ENCODE measurements around the gene TRIM26. TPM values are rescaled to one million over a fixed set of nuclear protein-coding genes. Genes with fewer than 3 reads are reported as not detected.
A peak's percentile ranks its signal among the peaks of the same experiment; 100 is the strongest.

The TRIM26 gene
- total RNA-seq, 6 experiments from 2014 or later: 28.8 to 47.5 (median 38.9) TPM

DNA sequence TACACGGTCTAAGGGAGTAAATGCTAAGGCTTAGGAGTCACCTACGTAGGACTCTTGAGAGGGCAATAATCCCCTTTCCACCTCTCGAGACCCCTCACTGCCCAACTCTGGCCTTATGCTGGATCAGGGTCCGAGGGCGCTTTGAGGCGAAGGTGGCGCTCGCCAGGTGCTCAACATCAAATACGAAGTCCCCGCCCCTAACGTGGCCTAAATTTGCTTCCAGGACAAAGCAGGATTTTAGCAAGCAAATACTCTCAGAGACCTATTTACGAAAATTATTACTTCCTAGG, 406 bp upstream of the TRIM26 start:
- H3K4me3 ChIP-seq: peak overlapping the region; percentile 76 to 99 (median 95)
- peak overlapping the region; percentile 92 to 99 (median 98) for H3K27ac ChIP-seq
- DNase-seq (no peak), ATAC-seq (no peak)
- no peaks in the 10 kb centered on the region for H3K9me3 ChIP-seq
- H3K36me3 ChIP-seq: no peaks in the 10 kb centered on the region
- intact Hi-C loops (cut with DNase I): no loop called here
- H3K4me1 ChIP-seq: peaks cover 0 to 33% (median 13%) of the 10 kb centered on the region in 4 donors
- WGBS (ENCODE audit: insufficient coverage, low coverage, low lambda C conversion rate, missing lambda C conversion rate): 0% methylated on average over 8 of the region's 12 CpGs
- no peaks in the 10 kb centered on the region for H3K27me3 ChIP-seq
- TF ChIP-seq, protein P1, sequence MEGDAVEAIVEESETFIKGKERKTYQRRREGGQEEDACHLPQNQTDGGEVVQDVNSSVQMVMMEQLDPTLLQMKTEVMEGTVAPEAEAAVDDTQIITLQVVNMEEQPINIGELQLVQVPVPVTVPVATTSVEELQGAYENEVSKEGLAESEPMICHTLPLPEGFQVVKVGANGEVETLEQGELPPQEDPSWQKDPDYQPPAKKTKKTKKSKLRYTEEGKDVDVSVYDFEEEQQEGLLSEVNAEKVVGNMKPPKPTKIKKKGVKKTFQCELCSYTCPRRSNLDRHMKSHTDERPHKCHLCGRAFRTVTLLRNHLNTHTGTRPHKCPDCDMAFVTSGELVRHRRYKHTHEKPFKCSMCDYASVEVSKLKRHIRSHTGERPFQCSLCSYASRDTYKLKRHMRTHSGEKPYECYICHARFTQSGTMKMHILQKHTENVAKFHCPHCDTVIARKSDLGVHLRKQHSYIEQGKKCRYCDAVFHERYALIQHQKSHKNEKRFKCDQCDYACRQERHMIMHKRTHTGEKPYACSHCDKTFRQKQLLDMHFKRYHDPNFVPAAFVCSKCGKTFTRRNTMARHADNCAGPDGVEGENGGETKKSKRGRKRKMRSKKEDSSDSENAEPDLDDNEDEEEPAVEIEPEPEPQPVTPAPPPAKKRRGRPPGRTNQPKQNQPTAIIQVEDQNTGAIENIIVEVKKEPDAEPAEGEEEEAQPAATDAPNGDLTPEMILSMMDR (IDR thresholded peaks at IDR 0.05): no peak
- no peak for TF ChIP-seq POLR2A (IDR thresholded peaks at IDR 0.05)

DNA sequence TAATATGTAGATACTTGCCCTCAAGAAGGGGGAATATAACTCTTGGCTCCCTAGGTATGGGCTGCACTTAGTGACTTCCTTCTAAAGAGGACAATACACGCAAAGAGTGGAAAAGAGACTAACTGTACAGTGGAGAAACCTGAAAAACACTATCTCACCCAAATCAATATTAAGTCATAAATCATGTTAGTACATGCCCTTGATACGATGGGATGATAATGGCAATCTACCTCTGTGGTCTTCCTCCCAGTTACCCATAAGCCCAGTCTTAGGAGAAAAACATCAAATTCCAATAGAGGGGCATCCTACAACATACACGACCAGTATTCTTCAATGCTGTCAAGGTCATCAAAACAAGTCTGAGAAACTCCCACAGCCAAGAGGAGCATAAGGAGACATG, 1.3 kb downstream of the TRIM26 start:
- H3K27ac ChIP-seq: peak overlapping the region in 2 of 3 donors; percentile 98 to 99

GRCh38 chr6:30211306-30211705, 1.9 kb downstream of the TRIM26 start:
- Histone ChIP-seq H3K36me3 (no peaks in the 10 kb centered on the region), H3K4me3 (peak overlapping the region in 2 of 3 donors; percentile 76 to 95), H3K27me3 (no peaks in the 10 kb centered on the region), H3K9me3 (no peaks in the 10 kb centered on the region), H3K27ac (peak overlapping the region in 2 of 3 donors; percentile 98 to 99), H3K4me1 (peaks cover 0 to 52% (median 21%) of the 10 kb centered on the region in 4 donors)
- TF ChIP-seq POLR2A (IDR thresholded peaks at IDR 0.05): no peak
- TF ChIP-seq, protein P1 (IDR thresholded peaks at IDR 0.05): no peak
- ATAC-seq: no peak
- no peak for DNase-seq
- intact Hi-C loops (cut with DNase I): no loop called here
- 23% methylated on average over 2 of the region's 2 CpGs for WGBS (ENCODE audit: insufficient coverage, low coverage, low lambda C conversion rate, missing lambda C conversion rate)

More for the DNA sequence above, 1.3 kb downstream of the TRIM26 start:
- TF ChIP-seq, protein P1 (IDR thresholded peaks at IDR 0.05): no peak
- TF ChIP-seq POLR2A (IDR thresholded peaks at IDR 0.05): no peak
- 10% methylated on average over 3 of the region's 3 CpGs for WGBS (ENCODE audit: insufficient coverage, low coverage, low lambda C conversion rate, missing lambda C conversion rate)
- no peak for DNase-seq
- Histone ChIP-seq H3K4me1 (peaks cover 0 to 46% (median 19%) of the 10 kb centered on the region in 4 donors), H3K9me3 (no peaks in the 10 kb centered on the region), H3K27me3 (no peaks in the 10 kb centered on the region), H3K4me3 (peak overlapping the region; percentile 76 to 99 (median 95)), H3K36me3 (no peaks in the 10 kb centered on the region)
- intact Hi-C loops (cut with DNase I): no loop called here
- ATAC-seq: no peak

GRCh38 chr6:30207619-30208295, 5.4 kb downstream of the TRIM26 start:
- TF ChIP-seq, protein P1 (IDR thresholded peaks at IDR 0.05): no peak
- TF ChIP-seq POLR2A (IDR thresholded peaks at IDR 0.05): no peak
- intact Hi-C loops (cut with DNase I): no loop called here
- 28% methylated on average over 4 of the region's 4 CpGs for WGBS (ENCODE audit: insufficient coverage, low coverage, low lambda C conversion rate, missing lambda C conversion rate)
- ATAC-seq: peak in 3 of 4 donors; percentile 3 to 22 (median 16)
- no peaks in the 10 kb centered on the region for H3K27me3 ChIP-seq
- peaks cover 2 to 88% (median 36%) of the 10 kb centered on the region in 4 donors for H3K4me1 ChIP-seq
- DNase-seq: no peak
- H3K36me3 ChIP-seq: no peaks in the 10 kb centered on the region
- H3K27ac ChIP-seq: peak overlapping the region; percentile 64 to 86 (median 78)
- H3K4me3 ChIP-seq: peak overlapping the region in 2 of 3 donors; percentile 19 to 31
- no peaks in the 10 kb centered on the region for H3K9me3 ChIP-seq
